Stimulated activated CD4-positive, alpha-beta T cell treated with anti-CD3 and anti-CD28 coated beads, Interleukin-1b, Interleukin-23, amount 100 ng/mL, for 4 hours (primary cell): ENCODE measurements around the gene OSCP1.

Experiments
- DNase-seq, 2 donors: peaks; one replicate each; pipeline ENCODE4 v3.0.0-alpha.2; 2020; ENCODE audit warnings: low read depth in 2 of 2

Gene OSCP1

DNA sequence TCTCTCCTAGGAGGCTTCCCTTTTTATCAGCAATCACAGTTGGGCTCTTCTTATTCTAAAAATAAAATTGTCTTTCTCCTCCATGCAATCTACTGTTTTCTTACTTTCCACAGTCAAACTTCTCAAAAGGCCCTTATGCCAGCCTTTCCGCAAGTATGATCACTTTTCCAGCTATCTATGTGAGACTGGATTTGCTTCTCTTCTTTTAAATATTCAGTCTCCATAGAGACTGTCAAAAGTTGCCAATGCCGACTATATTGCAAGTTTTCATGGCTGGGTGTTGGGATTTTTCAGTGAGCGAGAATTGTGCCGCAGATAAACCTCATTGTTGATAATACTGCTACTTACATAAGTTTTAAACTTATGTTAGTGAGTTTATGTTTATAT, 47.8 kb downstream of the OSCP1 start:
- no peak for DNase-seq

DNA sequence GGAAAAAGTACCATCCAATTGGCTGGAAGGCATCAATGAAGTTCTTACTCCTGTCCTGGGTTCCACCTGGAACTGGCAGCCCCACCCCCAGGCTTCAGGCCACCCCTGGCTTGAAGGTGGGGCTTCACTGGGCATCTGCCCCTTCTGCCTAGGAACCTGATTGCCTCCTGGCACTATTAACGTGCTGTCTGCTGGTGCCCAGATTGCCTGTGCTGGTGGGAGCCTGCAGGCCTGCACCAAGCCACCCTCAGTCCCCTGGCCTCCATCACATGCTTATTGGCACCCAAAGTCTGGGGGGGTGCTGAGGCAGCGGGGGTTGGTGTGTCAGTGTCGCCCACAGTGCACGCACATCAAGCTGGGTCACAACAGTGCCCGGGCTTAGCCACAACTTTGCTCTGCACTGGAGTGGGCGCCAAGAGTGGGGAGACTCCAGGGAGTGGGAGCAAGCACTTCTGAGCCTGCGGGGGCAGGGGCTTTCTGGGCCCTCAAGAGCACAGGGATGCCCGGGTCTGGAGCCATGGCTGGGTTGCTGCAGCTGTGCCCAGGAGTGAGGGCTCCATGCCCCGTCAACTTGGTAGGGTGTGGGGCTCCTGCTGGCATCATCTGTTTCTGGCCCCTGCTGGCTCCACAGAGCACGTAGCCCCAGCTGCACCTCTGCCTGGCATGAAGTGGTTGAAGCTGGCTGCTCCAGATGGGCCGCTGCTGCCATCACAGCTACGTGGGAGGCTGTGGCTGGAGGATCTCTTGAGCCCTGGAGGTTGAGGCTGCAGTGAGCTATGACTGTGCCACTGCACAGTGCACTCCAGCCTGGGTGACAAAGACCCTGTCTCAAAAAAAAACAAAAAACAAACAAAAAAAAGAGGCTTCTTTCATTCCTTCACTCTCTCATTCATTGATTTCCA, 48.4 kb downstream of the OSCP1 start:
- no peak for DNase-seq

DNA sequence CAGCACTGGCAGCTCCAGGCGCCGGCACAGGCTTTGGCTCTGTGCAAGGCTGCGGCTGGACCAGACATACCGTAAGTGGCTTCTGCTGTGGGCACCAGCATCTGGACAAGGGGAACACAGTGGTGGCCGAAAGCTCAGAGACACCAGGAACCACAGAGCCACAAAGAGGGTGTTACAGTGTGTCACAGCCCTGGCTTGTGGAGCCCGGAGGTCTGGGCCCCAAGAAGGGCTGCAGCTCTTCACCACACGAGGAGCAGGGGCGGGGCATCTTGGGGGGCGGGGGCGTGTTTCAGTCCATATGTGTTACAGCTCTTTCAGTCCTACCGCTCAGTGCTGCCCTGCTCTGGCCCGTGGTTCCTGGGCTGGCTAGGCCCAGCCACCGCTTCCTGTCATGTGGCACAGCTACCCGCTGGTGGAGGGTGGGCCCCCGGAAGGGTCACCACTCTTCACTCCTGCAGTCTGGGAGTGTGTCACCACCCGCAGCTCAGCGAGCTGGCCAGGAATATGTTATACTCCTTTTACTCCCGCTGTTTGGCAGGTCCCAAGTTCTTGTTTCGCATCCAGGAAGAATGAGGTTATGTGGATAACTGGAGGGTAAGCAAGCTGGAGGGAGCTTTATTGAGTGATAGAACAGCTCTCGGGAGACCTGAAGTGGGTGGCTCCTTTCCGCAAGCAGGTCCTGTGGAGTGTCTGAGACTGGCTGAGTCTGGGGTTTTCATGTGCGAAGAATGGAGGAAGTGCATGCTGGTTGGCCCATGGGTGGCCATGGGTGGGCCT, 49.2 kb downstream of the OSCP1 start:
- DNase-seq, result peak in 1 of 2 donors; percentile 43

DNA sequence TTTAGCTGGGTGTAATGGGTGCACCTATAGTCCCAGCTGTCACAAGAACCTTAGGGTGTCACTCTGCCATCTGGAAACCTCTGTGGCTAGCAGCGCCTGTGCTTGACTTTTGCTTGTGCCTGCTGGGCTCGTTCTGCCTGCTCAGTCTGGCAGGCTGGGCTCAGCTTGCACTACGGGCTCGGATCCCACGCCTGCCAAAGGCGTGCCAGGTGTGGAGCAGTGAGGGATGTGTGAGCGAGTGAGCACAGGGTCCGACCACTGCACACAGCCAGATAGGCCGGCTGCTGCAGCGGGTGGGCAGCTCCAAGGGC, 49.8 kb downstream of the OSCP1 start:
- no peak for DNase-seq

DNA sequence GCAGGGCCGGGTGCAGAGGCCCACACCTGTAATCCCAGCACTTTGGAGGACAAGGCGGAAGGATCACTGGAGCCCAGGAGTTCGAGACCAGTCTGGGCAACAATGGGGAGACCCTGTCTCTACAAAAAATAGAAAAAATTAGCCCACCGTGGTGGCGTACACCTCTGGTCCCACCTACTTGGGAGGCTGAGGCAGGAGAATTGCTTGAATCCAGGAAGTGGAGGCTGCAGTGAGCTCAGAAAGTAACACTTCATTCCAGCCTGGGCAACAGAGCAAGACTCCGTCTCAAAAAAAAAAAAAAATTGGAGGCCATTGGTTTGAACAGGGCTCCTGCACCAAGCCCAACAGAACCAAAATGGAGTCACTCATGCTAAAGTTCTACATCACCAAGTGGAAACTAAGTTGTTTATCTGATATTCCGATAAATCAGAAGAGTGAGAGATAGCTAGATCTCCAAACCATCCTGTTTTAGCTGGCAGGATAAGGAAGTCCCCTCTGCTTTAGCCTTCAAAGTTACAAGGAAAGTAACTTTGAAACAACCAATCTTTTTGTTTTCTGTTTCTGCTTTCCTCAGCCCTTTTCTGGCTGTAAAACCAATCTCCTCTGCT, 51.8 kb downstream of the OSCP1 start:
- DNase-seq, result no peak

DNA sequence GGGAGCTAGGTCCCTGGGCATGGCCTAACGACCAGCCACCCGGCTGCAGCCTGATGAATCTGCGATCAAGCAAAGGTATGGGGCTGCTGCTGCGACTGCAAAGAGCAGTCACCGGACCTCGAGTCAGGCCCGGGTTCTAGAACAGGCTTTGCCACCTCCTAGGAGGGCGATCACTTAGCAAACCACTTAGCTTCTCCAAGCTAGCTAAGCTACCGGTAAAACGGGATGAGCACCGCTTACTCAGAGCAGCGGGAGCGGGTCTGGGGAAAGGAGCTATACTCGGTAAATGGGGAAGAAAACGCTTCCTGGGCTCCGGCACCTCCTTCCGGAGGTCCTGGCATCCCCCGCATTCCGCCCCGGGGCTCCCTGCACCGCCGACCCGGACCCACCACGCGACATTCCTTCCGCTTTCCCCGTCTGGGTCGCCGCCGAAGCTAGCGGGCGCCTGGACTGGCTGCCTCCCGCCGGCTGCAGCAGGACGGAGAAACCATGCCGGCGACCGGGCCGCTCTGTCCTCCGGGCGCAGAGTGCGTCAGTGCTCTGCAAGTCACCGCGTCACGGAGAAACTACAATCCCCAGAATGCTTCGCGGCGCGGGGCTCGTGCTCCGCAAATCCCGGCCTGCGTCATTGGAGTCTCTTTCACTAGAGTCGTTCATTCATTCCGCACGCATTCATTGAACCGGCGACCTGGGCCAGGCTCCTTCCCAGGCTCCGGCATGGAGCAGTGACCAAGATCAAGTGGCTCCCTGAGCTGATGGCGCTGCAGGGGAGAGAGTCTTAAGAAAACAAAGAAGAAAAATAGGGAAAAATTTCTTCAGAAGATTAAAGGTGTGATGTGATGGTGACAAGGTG, 52.6 kb downstream of the OSCP1 start, which contains the start of gene LSM10:
Gene LSM10 (minus strand): TSS at position 531 of the 853 bp plus-strand sequence. CDS start 3,779 bp downstream, outside the sequence.
- peak; percentile 84 to 85 for DNase-seq

DNA sequence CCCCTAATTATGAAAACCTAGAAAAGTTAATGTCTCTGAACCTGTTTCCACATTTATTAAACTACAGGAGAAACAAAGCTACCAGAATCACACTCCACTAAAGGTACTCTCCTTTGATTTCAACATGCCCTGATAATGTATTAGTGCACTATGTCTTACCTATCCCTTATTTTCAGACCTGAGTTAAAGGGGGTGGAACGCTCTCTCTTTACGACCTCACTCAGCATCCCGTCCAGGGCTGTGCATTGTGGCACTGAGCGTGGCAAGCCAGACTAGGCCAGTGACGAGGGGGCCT, 53.2 kb downstream of the OSCP1 start:
- DNase-seq, result no peak

DNA sequence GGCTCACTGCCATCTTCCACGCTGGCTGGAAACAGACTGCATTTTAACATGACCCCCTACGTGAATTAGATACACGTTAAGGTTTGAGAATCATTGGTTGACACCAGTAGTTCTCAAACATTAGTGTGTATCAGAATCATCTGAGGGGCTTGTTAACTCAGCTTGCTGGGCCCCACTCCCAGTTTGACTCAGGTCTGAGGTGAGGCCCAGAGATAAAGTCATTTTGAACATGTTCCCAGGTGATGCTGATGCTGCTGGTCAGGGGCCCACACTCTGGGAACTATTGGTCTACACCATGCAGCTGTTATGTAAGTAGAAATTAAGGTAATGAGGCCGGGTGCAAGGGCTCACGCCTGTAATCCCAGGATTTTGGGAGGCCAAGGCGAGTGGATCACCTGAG, 53.9 kb downstream of the OSCP1 start:
- DNase-seq, result no peak

DNA sequence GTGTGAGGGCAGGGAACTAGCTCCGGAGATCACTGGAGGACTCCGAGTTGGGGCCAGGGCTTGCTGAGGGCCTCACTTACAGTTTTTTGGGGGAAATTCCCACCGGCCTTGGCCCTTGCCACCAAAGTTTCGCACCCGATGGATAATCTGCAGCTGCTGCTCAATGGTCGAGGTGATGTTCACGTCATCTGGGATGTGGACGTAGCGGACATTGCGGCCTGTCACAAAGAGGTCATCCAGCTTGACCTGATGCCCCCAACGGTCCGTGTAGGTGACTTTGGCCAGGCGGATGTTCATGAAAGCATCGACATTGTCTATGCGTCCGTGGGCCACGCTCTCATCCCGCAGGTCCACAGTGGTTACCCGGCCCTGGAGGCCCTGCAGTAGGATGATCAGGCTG, 56.6 kb downstream of the OSCP1 start:
- no peak for DNase-seq

DNA sequence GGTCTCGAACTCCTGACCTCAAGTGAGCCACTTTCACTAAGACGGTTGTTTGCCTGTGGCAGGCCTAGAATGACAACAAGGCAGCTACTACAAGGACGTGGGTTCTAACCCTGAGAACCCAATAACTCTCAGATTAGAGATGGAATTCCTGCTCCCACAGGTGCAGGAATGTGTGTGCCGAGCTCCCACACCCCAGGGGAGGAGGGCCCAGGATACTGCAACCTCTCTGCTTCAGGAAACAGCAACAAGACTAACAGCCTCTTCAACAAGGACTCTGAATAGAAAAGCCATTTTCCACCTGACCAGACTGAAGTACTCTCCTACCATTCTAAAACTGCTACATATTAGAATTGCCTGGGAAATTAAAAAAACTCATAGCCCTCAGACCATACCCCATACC, 57.4 kb downstream of the OSCP1 start:
- DNase-seq, result no peak

DNA sequence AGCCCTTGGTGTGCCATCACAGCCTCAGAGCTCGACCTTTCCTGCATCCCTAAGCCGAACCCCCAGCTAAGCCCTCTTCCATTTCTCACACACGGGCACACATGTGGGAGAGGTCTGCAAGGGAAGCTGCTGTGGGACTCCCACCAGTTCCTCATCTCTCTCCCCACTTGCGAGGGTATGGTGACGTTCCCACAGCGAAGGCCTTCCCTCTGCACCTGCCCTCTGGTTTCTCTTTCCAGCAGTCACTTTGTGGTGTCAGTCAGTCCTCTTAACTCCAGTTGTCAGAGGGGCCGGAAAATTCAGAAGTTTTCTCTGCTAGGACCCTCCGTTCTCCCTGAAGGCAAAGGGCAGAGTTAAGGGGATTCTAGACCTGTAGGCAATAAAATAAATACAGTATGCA, 59.0 kb downstream of the OSCP1 start:
- no peak for DNase-seq

DNA sequence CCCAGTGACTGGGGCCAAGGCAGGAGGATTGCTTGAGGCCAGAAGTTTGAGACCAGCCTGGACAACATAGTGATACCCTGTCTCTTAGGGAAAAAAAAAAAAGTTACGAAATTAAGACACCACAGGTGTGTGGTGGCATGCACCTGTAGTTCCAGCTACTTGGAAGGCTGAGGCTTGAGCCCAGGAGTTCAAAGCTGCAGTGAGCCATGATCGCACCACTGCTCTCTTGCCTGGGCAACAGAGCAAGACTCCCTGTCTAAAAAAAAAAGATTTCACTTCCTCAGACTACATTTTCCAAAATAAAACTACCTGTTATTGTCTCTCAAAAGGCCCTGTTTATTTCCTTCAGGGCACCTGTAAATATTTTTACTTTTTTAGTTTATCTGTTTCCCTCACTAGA, 59.8 kb downstream of the OSCP1 start:
- DNase-seq, result no peak

DNA sequence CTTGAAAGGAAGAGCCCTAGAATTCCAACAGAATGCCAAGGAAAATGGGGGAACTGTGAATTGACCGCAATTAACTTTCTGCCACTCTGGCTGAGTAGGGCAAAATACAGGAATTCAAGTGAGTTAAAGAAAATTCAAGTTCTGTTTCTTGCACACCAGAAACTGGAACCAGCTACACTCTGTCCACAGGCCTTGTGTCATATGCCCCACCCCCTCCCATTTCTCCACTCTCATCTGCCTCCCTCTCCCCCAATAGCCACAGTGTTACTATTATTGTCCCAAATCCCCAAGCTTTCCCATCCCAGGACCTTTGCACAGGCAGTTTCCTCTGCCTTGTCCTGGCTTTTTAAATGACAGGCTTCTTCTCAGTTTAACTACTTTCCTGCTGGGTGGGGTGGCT, 60.3 kb downstream of the OSCP1 start:
- DNase-seq, result no peak

DNA sequence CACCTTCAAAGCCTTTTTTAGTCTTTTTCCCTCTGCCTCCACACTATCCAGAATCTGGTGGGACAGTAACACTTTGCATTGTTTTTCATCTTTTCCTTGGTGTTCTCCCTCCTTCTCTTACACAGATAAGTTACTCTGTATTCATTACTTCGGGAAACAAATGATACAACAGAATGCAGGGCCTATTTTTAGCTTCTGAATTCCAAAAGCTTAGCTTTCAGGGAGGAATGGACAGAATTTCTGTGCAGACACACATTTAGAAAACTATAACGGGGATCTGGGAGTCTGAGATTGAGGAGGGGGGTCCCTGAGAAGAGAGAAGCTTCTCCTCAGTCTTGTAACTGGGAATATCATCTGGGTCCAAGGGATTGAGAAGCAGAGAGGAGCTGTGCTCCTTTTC, 61.0 kb downstream of the OSCP1 start:
- DNase-seq, result no peak

DNA sequence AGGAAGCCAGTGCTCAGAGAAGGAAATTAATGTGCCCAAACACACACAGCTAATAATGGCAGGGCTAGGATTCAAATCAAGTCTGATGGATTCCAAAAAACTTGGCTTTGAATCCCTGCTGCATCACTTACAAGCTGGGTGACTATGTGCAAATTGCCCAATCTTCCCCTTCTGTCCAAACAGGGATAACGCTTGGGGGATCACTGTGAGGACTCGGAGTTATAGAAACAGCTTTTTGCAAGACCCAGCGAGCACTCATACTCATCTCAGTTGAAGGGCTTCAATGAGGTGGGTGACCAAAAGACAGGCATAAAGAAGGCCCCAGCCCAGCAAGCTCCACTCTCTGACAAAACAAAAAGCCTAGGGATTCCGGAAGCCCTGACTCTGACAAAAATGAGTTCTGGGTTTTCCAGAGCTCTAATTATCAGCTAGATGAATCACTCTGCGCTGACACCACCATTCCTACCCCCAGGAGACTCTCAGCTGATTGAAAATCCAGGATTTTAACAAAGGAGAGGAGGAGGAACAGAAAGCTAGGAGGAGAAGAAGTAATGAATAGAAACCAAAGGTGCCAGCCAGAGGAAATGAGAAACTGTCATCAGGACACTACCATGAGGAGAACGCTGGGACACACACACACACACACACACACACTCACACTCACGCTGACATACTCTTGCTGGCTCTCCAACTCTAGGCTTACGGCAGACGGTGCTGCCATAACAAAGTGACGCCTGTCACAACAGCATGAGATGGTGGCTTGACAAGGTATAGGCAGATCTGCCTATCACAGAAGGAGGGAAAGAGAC, 62.9 kb downstream of the OSCP1 start:
- DNase-seq, result no peak

DNA sequence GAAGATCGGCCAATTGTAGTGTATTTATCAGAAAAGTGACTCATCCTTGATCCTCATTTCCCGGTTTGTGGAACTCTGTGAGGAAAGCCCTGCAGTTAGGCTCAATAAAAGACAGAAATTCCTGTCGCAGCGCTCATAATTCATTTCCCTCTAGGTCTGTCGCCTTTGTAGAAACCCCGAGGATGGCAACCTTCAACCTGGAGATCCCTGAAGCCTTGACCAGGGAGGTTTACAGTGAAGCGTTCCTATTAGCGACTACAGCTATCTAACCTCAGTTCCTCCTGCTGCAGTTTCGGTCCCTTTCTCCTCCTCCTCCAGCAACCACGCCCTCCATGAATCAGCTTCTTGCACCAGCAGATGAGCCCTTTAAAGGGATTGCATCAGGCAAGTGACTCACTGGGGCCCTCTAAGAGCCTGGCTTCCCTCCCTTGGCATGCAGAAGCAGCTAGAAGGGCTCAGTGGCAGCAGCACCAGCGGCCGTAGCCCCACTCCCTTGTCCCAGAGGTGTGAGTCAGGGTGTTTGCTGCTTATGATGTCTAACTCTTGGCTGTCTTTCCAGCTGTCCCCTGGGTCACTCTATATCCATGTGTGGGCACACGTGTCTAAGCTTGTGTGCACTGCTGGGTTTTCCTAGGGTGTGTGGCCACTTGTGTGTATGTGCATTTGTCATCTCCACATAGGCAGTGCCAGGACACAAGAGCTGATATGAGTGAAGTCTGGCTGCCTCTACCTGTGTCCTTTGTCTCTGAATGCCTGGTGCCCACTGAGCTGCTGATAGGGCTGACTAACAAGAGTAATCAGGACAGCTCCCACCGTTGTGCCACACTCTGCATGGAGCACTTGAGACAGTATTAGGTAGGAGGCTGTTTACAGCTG, 63.7 kb downstream of the OSCP1 start:
- DNase-seq, result peak; percentile 68 to 85

DNA sequence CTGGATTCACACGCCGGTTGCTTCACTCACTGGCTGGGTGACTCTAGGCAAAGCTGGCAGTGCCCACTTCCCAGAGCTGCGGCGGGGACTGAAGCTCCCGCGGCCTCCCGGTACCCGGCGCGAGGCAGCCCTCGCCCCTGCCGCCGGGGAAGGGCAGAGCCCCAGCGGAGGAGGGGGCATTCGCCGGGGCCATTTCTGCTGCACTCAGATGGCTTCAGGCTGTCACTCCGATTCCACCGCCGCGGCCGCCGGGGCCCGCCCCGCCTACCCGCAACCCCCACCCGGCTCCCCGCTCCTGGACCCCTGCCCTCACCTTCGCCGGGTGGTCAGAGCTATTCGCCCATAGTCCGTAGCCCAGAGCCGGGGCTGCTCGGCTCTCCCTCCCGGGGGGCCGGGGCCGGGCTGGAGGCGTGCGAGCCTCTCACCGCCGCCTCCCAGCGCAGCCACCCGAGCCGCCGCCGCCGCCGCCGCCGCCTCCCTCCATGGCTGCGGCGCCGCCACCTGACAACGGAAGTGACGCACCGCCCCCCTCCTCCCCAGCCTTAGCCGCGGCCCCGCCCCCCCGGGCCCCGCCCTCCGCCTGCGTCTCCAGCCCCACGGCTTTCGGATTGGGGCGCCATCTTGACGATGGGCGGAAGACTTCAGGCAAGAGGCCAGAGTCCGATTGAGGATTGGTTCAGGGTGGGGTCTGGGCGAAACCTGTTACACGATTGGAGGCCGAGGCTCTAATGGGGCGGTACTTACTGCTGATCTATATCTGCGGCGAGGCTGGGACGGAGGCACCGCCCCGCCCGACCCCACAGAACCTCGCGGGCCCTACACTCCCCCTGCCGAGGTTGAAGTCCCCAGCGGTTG, 64.6 kb downstream of the OSCP1 start, which contains the start of gene STK40:
Gene STK40 (minus strand): TSS at position 515 of the 855 bp plus-strand sequence. CDS start 24,592 bp downstream, outside the sequence.
- peak; percentile 97 to 99 for DNase-seq

DNA sequence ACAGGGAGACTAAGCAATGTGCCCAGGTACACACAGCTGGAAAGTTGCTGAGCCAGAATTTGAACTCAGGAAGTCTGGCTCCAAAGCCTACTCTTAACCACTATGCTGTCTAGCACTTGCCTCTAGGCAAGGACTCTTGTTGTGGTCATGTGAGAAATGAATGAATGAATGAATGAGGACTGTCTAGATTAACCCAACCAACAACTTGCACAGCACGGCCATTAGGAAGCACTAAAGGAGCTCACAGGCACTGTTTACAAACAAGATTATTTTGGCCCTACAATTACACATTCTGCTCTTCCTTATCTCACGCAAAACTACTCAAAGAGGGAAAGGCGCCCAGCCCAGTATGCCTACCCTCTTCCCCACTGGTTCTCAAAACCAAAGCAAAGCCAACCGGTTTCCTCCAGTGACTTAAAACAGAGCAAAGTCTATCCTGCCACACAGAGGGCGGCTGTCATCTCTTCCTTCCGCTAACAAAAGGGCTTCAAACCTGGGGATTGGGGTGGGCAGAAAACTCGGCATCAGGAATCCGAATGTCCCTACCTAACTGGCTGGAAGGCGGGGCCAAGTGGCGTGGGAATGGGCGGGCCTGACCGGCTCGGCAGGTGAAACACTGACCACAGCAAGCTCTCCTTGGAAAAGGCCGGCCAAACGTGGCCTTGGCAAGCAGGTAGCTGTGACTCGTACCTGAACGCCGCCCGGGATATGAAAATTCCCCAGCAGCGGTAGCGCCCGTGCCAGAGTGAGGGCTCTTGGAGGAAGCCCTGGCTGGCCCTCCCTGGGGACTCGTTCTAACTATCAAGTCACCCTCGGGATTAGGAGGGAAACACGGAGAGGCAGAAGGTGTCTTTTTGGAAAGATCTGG, 65.5 kb downstream of the OSCP1 start:
- DNase-seq, result peak in 1 of 2 donors; percentile 11
